SHP77 treated with DMSO at 0.1 percent for 48 hours (cell line): ENCODE results near the gene DYRK1A.
"Not testable (repeated sequence)": the region's sequence is repeated elsewhere in the genome, so short reads cannot be mapped to it uniquely, and the experiment has no call there.

ENCODE experiments used
- DNase-seq: peaks from one replicate; lab custom pipeline; 2025; lab: John Stamatoyannopoulos, UW

Gene DYRK1A

DNA sequence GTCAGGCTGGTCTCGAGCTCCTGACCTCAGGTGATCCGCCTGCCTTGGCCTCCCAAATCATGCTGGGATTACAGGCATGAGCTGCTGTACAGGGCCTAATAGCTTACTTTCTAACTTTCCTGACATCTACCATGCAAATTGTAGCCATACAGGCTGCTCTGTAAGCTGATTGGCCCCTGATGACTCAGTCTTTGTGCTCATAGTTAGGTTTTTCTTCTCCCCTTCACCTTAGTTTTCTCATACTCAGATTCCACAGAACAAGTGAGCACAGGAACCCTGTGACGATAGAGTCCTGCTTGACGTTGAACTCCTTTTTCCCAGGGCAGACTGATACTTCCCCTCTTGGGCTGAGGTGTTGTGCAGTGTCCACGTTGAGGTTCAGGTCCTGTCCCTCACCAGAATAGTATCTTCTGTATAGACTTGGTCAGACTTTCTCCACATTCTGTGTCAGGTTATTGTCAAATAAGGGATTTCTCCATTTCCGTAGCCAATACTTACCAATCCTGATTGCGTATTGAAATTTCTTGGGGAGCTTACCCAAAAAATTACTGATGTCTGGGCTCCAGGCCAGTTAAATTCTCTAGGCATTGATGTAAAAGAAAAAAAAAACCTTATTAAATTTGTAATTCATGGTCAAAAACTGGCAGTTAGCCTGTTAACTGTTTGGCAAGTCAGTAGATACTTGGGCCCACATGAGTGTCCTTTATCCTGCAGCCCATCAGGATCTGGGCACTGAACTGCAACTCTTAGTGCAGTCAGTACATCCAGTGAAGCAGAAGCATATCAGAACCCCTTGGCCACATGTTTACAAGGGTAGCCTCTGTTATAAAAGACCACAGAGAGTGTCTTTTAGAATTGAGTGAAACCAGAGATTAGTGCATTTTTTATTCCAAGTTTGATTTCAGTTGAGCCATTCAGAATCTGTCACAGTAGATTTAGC lies 118.2 kb downstream of the DYRK1A start:
- no peak for DNase-seq

- DNase-seq = no peak
These were observed 123.0 kb downstream of the DYRK1A start for GRCh38 chr21:37489553-37489952.

- no peak for DNase-seq
These were observed 123.5 kb downstream of the DYRK1A start for GRCh38 chr21:37490084-37490483.

DNA sequence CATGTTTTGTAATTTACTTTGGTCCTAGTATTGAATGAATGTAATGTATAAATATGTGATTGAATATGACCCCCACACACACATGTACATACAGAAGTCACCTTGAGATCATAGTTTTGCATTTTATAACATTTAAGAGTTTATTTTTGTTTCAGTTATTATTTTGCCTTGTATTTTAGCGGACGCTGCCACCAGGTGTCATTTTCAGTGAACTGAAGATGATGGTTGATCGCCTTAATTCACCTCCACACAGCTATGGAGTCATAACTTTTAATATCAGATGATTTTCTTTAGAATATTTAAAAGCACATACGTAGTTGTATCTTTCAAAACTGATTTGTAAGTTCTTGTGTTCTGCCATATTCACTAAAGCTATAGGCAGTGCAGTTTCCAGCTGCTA lies 130.4 kb downstream of the DYRK1A start:
- DNase-seq = no peak

DNA sequence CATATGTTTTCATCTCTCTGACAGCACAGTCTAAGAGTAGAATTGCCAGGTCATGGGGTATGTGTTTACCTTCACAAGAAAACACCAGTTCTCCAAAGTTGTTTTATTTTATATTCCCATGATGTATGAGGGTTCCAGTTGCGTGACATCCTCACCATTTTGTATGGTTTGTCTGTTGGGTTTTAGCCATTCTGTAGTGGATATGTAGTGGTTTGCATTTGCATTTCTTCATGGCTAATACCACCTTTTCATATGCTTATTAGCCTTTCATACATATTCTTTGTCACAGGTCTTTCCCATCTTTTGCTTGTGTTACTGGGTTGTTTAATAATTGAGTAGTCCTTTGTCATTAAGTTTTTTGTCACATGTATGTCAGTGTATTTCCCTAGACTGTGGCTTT lies 132.1 kb downstream of the DYRK1A start:
- no peak for DNase-seq

GRCh38 chr21:37502947-37503346 lies 136.4 kb downstream of the DYRK1A start:
- no peak for DNase-seq

GRCh38 chr21:37503848-37504467 lies 137.4 kb downstream of the DYRK1A start:
- no peak for DNase-seq

DNA sequence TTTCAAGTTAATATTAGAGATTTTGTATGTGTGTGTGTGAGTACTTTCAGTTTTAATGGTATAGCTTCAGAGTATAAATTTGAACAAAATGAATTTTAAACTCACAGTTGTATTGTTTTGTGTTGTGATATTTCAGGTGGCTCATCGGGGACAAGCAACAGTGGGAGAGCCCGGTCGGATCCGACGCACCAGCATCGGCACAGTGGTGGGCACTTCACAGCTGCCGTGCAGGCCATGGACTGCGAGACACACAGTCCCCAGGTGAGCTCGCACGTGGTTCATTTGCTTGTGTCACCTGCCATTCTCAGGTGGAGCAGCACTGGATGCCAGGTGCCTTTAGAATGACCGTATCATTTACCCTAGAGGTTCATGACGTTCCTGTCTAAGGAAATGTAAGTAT lies 139.4 kb downstream of the DYRK1A start:
- DNase-seq = no peak

GRCh38 chr21:37507716-37508115 lies 141.1 kb downstream of the DYRK1A start:
- DNase-seq = no peak

GRCh38 chr21:37508341-37508740 lies 141.8 kb downstream of the DYRK1A start:
- DNase-seq = no peak

- DNase-seq = no peak
These were observed 143.3 kb downstream of the DYRK1A start for GRCh38 chr21:37509802-37510393.

- no peak for DNase-seq
These were observed 145.3 kb downstream of the DYRK1A start for GRCh38 chr21:37511848-37512247.

DNA sequence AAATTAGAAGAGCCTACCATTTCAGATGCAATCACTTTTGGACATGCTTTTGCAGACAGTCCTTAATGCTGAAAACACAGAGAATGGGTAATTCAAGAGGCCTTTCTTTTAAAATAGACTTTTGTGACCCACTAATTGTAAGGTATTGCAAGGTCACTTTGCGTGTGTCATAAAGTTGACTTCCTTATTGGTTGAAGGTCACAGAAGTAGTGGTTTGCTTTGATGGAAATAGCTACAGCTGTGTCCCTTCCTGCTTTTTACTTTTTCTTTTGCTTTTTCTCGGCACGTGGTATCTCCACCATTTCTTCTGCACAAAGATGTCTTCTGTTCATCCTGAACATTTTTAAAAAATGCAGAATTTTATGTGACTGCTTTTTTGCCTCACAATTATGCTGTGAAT lies 146.8 kb downstream of the DYRK1A start:
- DNase-seq = no peak

DNA sequence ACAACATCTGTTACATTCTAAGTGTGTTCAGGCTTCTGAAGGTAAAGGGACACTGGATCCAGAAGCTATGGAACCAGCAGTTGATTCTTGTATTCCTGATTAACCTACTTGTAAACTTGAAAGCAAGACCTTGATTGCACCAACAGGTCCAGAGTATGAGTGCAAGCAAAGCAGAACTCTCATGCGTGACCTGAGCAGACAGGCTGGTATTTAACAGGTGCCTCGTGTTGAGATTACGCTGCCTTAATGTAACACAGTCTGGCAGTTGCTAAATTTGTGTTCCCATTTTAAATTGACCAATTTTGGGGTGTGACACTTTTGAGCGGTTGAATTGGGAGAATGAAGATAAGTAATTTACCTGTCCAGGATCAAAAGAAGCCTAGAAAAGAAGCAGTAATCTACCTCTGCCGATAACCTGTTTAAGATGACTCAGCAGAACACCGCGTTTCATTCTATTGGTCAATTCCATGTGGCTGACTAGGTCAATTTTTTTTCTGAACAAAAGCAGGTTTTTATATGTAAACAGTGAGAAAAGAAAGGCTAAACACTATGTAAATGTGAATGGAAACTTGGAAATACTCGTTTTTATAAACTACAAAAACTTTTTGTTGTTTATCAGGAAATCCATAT lies 147.6 kb downstream of the DYRK1A start:
- no peak for DNase-seq

GRCh38 chr21:37516998-37517397 lies 150.4 kb downstream of the DYRK1A start:
- DNase-seq = no peak

DNA sequence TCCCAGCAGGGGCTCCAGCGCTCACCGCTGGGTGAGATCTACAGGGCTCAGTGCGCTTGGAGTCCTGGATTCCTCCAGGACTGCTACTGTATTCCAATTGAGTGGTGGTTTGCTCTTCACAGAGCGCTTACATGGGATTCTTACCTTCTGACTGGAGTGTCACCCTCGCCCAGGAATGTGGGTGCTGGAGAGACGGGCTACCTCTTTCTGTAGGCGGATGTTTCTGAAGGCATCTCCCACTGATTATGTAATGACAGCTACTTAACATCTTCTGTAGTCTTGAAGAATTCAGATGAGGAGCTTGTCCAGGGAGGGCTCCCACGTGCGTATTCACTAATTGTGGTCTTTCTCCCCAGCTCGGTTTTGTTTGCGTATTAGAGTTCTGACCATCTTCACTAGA lies 154.2 kb downstream of the DYRK1A start:
- no peak for DNase-seq

DNA sequence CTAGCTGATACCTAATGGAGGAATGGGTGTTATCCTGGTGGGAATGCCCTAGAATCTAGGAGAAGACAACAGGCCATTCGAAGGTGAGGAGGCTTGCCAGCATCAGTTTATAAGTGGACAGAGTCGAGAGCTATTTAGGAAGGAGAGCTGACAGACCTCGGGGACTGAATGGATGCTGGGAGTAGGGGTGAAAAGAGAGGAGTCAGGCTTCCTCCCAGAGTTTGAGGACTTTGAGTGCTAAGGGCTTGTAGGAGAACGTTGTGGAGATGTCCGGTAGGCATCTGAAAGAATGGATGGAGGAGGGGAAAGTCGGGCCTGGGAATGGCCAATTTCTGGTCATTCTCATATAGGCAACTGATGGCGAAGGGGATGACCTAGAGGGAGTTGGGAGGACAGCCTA lies 155.1 kb downstream of the DYRK1A start:
- DNase-seq = no peak

- DNase-seq = no peak
These were observed 156.2 kb downstream of the DYRK1A start for GRCh38 chr21:37522641-37523295.

- DNase-seq = not testable (repeated sequence)
These were observed 158.4 kb downstream of the DYRK1A start for GRCh38 chr21:37524944-37525343.

GRCh38 chr21:37525810-37526209 lies 159.2 kb downstream of the DYRK1A start:
- DNase-seq = no peak

GRCh38 chr21:37527103-37527502 lies 160.5 kb downstream of the DYRK1A start:
- no peak for DNase-seq

GRCh38 chr21:37527716-37528115 lies 161.1 kb downstream of the DYRK1A start:
- no peak for DNase-seq
